ENCODE data around the gene NRL. TPM values are rescaled to one million over a fixed set of nuclear protein-coding genes. Genes with fewer than 3 reads are reported as not detected.
A peak's percentile ranks its signal among the peaks of the same experiment; 100 is the strongest.

Gene NRL
- total RNA-seq, 6 donors from 2014 or later, result 2.6 to 9.8 (median 4.4) TPM

- WGBS, 2 donors, result 82 to 89% methylated on average over 8 to 9 of the region's 9 CpGs
- H3K4me3 ChIP-seq, result peak overlapping the region in 1 of 4 donors; percentile 90
- peak overlapping the region in 2 of 4 donors; percentile 8 to 92 for H3K27ac ChIP-seq
These were observed 24.7 kb upstream of the NRL start for GRCh38 chr14:24139272-24139934.

DNA sequence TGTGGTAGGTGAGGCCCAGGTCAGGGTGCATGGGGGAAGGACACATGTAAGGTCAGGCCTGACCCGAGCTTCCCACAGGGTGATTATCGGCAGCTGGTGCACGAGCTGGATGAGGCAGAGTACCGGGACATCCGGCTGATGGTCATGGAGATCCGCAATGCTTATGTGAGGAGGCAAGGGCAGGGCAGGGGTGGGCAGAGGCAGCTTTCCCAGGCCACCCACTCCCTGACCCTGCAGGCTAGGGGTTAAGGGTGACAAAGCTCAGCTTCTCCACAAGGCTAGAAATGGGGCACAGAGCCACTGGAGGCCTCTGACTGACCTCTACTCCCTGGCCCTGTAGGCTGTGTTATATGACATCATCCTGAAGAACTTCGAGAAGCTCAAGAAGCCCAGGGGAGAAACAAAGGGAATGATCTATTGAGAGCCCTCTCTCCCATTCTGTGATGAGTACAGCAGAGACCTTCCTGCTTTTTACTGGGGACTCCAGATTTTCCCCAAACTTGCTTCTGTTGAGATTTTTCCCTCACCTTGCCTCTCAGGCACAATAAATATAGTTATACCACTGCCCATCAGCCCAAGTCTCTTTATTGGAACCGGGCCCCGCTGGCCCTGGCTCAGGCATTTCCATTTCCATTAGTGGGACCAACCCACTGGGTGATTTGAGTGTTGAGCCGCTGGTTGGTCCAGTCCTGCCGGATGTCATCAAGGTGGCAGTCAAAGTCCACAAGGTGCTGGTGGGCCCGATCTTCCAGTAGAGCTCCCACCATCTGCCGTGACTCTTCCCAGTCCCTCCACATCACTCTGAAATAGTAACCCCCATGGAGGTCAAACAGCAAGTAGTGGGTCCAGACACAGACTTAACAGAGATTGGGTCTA lies 23.9 kb upstream of the NRL start:
- no peaks in the 10 kb centered on the region for H3K9me3 ChIP-seq
- peaks cover 4 to 30% (median 25%) of the 10 kb centered on the region in 4 donors for H3K36me3 ChIP-seq
- H3K4me1 ChIP-seq, result peaks cover 30 to 55% (median 39%) of the 10 kb centered on the region in 4 donors
- WGBS, 2 donors, result 92 to 93% methylated on average over 13 of the region's 13 CpGs
- no peaks in the 10 kb centered on the region for H3K27me3 ChIP-seq
- DNase-seq (no peak), ATAC-seq (ENCODE audit: low FRiP score in 2 of 2) (no peak)
- peak overlapping the region in 2 of 4 donors; percentile 12 to 96 for H3K27ac ChIP-seq
- TF ChIP-seq POLR2AphosphoS5 (IDR thresholded peaks at IDR 0.05) (no peak), CTCF (IDR thresholded peaks at IDR 0.05) (no peak), EP300 (IDR thresholded peaks at IDR 0.05) (no peak), POLR2A (IDR thresholded peaks at IDR 0.05) (no peak)
- no peak overlapping the region for H3K4me3 ChIP-seq

More at GRCh38 chr14:24139272-24139934, 24.7 kb upstream of the NRL start:
- DNase-seq (no peak), ATAC-seq (ENCODE audit: low FRiP score in 2 of 2) (no peak)
- no peak for TF ChIP-seq CTCF (IDR thresholded peaks at IDR 0.05)
- no peak for TF ChIP-seq EP300 (IDR thresholded peaks at IDR 0.05)
- TF ChIP-seq POLR2A (IDR thresholded peaks at IDR 0.05), result no peak
- TF ChIP-seq POLR2AphosphoS5 (IDR thresholded peaks at IDR 0.05), result no peak
- Histone ChIP-seq H3K27me3 (no peaks in the 10 kb centered on the region), H3K9me3 (no peaks in the 10 kb centered on the region), H3K36me3 (peaks cover 4 to 32% (median 28%) of the 10 kb centered on the region in 4 donors), H3K4me1 (peaks cover 30 to 55% (median 39%) of the 10 kb centered on the region in 4 donors)

- Histone ChIP-seq H3K4me1 (peaks cover 30 to 55% (median 39%) of the 10 kb centered on the region in 4 donors), H3K27ac (peak overlapping the region in 3 of 4 donors; percentile 12 to 96 (median 96))
These were observed 23.0 kb upstream of the NRL start for GRCh38 chr14:24137529-24138395.

More at GRCh38 chr14:24137529-24138395, 23.0 kb upstream of the NRL start:
- WGBS, 2 donors, result 83 to 91% methylated on average over 8 of the region's 8 CpGs
- no peaks in the 10 kb centered on the region for H3K9me3 ChIP-seq
- ATAC-seq (ENCODE audit: low FRiP score in 2 of 2), result no peak
- H3K4me3 ChIP-seq, result no peak overlapping the region
- TF ChIP-seq POLR2A (IDR thresholded peaks at IDR 0.05) (no peak), CTCF (IDR thresholded peaks at IDR 0.05) (no peak), EP300 (IDR thresholded peaks at IDR 0.05) (no peak), POLR2AphosphoS5 (IDR thresholded peaks at IDR 0.05) (no peak)
- DNase-seq, result no peak
- no peaks in the 10 kb centered on the region for H3K27me3 ChIP-seq
- peaks cover 4 to 24% (median 20%) of the 10 kb centered on the region in 4 donors for H3K36me3 ChIP-seq
